Measurements from ENCODE around the gene RNF212. TPM values are rescaled to one million over a fixed set of nuclear protein-coding genes. Genes with fewer than 3 reads are reported as not detected.

The RNF212 gene, protein sequence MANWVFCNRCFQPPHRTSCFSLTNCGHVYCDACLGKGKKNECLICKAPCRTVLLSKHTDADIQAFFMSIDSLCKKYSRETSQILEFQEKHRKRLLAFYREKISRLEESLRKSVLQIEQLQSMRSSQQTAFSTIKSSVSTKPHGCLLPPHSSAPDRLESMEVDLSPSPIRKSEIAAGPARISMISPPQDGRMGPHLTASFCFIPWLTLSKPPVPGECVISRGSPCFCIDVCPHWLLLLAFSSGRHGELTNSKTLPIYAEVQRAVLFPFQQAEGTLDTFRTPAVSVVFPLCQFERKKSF
- total RNA-seq = 1 to 10 TPM; 2.0 to 2.7 TPM

DNA sequence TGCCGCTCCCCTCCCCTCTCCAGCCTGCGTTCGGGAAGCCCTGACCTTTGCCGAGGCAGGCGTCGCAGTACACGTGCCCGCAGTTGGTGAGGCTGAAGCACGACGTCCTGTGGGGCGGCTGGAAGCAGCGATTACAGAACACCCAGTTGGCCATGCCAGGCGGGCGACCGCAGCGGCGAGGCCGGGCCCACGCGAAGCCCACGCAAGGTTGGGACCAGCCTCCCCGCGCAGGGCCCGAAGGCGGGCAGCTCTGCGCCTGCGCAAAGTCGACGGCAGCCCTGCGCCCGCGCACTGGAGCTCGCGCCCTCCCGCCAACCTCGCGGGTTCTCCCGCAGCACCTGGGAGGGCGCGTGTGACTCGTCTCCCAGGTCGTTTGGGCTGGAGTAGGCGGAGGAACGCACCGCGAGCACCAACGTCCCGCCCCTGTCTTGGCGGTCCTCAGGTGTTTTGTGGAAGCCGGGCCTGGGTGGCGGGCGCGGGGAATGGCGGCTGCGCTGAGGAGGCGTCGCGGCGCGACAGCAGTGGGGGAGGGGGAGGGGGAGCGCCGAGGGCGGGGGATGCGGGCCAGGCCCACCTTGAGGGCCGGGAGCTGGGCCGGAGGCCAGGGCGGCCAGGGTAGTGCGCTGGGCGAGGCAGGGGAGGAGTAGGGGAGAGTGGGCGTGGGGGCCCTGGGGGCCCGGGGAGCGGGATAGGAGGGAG lies at the start of gene RNF212:
Gene RNF212, minus strand, starts transcription at position 254 of the 699 bp plus-strand sequence. Its CDS starts 100 bp downstream, at position 154.
- H3K4me3 Mint-ChIP-seq = peak within 1 kb of the TSS; percentile 51
- peak within 1 kb of the TSS; percentile 37 for H3K27ac Mint-ChIP-seq
- CTCF ChIA-PET = no interaction called here

DNA sequence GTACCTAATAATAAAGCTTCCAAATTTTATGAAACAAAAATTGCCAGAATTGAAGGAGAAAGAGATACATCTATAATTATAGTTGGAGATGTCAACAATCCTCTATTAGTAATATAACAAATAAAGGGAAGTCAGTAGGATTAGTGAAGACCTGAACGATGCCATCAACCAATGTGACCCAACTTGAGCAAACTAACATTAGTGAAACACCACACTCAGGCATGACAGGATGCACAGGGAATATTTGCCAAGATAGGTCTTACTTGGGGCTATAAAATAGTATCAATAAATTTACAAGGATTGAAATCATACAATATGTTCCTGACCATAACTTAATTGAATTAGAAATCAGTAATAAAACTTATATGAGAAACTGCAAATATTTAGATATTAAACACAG lies 47.0 kb upstream of the RNF212 start:
- H3K9me3 Mint-ChIP-seq (ENCODE audit: insufficient read depth) = peaks cover 10% of the 10 kb centered on the region
- ATAC-seq (no peak), DNase-seq (no peak)
- H3K36me3 Mint-ChIP-seq (ENCODE audit: low read depth) = peaks cover 2% of the 10 kb centered on the region
- H3K4me3 Mint-ChIP-seq = no peak overlapping the region
- peaks cover 24% of the 10 kb centered on the region for H3K27me3 Mint-ChIP-seq (ENCODE audit: low read depth)
- CTCF ChIA-PET = no interaction called here
- peaks cover 6% of the 10 kb centered on the region for H3K4me1 Mint-ChIP-seq (ENCODE audit: low read depth)
- POLR2A ChIA-PET = no interaction called here
- no peak overlapping the region for H3K27ac Mint-ChIP-seq

More for the DNA sequence above, at the start of gene RNF212:
- H3K9me3 Mint-ChIP-seq (ENCODE audit: insufficient read depth) = no peaks in the 10 kb centered on the region
- peaks cover 17% of the 10 kb centered on the region for H3K27me3 Mint-ChIP-seq (ENCODE audit: low read depth)
- POLR2A ChIA-PET = interaction anchor here (0.5 kb wide), 1 partner anchor 88 kb away, joined by 3 read pairs; no protein-coding TSS in a partner anchor
- no peaks in the 10 kb centered on the region for H3K4me1 Mint-ChIP-seq (ENCODE audit: low read depth)
- H3K36me3 Mint-ChIP-seq (ENCODE audit: low read depth) = no peaks in the 10 kb centered on the region
- DNase-seq = peak; percentile 35
- peak; percentile 84 for ATAC-seq

DNA sequence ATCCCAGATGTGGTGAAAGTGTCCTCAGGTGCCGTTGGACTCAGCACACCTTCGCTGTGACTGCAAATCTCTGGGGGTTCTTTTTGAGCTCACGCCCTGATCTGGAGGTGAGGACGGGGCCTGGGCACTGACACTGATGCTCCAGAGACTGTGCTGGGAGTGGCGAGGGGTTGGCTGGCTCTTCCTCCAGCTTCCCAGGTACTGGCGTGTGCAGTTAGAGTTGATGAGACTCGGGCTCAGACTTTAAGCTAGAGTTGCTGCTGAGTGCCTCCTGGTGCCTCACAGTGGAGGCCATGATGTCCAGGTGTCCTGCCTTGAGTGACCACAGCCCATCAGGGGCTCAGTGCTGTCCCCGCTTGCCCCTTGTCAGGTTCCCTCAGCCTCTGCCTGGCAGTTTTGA lies 42.7 kb upstream of the RNF212 start:
- no peak overlapping the region for H3K4me3 Mint-ChIP-seq
- H3K9me3 Mint-ChIP-seq (ENCODE audit: insufficient read depth) = peaks cover 10% of the 10 kb centered on the region
- POLR2A ChIA-PET = no interaction called here
- CTCF ChIA-PET = interaction anchor here (0.8 to 2.1 kb wide), 4 partner anchors 10 to 31 kb away, joined by 3 to 6 read pairs (median 4); no protein-coding TSS in a partner anchor
- ATAC-seq (no peak), DNase-seq (no peak)
- no peaks in the 10 kb centered on the region for H3K4me1 Mint-ChIP-seq (ENCODE audit: low read depth)
- H3K36me3 Mint-ChIP-seq (ENCODE audit: low read depth) = peaks cover 2% of the 10 kb centered on the region
- H3K27ac Mint-ChIP-seq = no peak overlapping the region
- H3K27me3 Mint-ChIP-seq (ENCODE audit: low read depth) = peaks cover 25% of the 10 kb centered on the region

DNA sequence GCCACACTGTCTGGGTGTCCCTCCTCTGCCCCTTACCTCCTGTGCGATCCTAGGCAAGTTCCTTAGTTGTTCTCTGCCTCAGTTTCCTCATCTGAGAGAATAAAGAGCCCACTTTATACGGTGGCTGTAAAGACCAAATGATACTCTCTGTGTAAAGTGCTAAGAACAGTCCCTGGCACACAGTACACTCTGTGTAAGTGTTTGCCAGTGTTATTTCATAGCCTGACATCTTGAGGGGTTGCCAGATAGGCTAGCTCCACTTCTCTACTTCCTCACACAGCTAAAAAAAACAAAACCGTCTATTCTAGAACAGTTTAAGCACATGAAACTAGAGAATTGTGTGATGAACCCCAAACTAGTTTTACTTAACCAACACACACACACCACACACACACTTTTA lies 42.0 kb upstream of the RNF212 start:
- CTCF ChIA-PET = interaction anchor here (1.4 to 1.8 kb wide), 2 partner anchors 12 to 24 kb away, joined by 3 to 6 read pairs; no protein-coding TSS in a partner anchor
- Mint-ChIP-seq H3K4me3 (no peak overlapping the region), H3K4me1 (ENCODE audit: low read depth) (no peaks in the 10 kb centered on the region), H3K9me3 (ENCODE audit: insufficient read depth) (peaks cover 10% of the 10 kb centered on the region), H3K36me3 (ENCODE audit: low read depth) (peaks cover 2% of the 10 kb centered on the region), H3K27ac (no peak overlapping the region), H3K27me3 (ENCODE audit: low read depth) (peaks cover 25% of the 10 kb centered on the region)
- POLR2A ChIA-PET = no interaction called here
- ATAC-seq (no peak), DNase-seq (no peak)

DNA sequence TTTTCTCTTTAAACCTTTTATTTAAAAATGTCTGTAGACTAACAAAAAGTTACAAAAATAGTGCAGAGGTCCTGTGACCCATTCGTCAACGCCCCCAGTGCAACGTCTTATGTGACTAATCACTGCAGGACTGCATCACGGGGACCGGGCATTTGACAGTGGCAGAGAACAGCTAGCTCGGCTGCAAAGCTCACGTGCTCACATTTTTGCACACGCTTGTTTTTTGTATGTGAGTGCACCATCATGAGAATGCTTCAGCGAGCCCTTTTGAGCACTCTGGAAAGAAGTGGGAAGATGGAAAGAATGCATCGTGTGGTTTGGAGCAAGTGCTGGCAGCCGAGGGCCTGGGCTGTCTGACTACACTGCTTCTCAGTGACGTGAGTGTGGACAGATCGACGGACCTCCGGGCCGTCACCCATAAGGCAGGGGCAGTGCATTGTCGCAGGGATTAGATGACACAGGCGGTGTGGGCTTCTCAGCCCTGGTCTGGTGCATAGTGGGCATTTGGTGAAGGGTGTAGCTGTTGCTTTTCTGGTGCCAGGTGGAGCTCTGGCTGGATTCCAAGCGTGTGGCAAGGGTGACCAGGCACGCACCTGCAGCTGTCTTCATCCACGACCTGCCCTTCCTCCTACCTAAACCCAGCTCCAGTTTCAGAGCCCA lies 41.3 kb upstream of the RNF212 start:
- Mint-ChIP-seq H3K9me3 (ENCODE audit: insufficient read depth) (peaks cover 10% of the 10 kb centered on the region), H3K36me3 (ENCODE audit: low read depth) (peaks cover 2% of the 10 kb centered on the region), H3K27ac (no peak overlapping the region), H3K4me1 (ENCODE audit: low read depth) (no peaks in the 10 kb centered on the region), H3K4me3 (no peak overlapping the region), H3K27me3 (ENCODE audit: low read depth) (peaks cover 23% of the 10 kb centered on the region)
- ChIA-PET POLR2A (interaction anchor here (0.6 kb wide), 1 partner anchor 17 kb away, joined by 3 read pairs; no protein-coding TSS in a partner anchor), CTCF (interaction anchor here (1.4 kb wide), 1 partner anchor 23 kb away, joined by 3 read pairs; no protein-coding TSS in a partner anchor)
- no peak for ATAC-seq
- no peak for DNase-seq

DNA sequence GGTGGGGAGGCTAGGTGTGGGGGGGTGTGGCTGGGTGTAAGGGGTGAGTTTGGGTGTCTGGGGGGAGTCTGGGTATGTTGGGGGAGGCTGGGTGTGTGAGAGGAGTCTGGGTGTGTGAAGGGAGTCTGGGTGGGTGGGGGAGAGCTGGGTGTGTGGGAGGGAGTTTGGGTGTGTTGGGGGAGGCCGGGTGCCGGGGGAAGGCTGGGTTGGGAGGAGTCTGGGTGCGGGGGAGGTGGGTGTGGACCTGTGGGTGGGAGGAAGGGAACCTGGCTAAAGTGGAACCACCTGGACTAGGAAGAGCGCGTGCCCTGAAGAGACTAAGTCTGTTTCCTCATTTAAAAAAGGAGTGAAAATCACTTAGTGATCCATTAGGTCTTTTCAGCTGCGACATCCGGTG lies 40.8 kb upstream of the RNF212 start:
- ChIA-PET CTCF (interaction anchor here (1.4 kb wide), 1 partner anchor 23 kb away, joined by 3 read pairs; no protein-coding TSS in a partner anchor), POLR2A (interaction anchor here (0.6 kb wide), 1 partner anchor 16 kb away, joined by 3 read pairs; no protein-coding TSS in a partner anchor)
- H3K27ac Mint-ChIP-seq = no peak overlapping the region
- no peak for DNase-seq
- no peak for ATAC-seq
- no peak overlapping the region for H3K4me3 Mint-ChIP-seq
- peaks cover 23% of the 10 kb centered on the region for H3K27me3 Mint-ChIP-seq (ENCODE audit: low read depth)
- peaks cover 10% of the 10 kb centered on the region for H3K9me3 Mint-ChIP-seq (ENCODE audit: insufficient read depth)
- peaks cover 2% of the 10 kb centered on the region for H3K36me3 Mint-ChIP-seq (ENCODE audit: low read depth)
- H3K4me1 Mint-ChIP-seq (ENCODE audit: low read depth) = no peaks in the 10 kb centered on the region

DNA sequence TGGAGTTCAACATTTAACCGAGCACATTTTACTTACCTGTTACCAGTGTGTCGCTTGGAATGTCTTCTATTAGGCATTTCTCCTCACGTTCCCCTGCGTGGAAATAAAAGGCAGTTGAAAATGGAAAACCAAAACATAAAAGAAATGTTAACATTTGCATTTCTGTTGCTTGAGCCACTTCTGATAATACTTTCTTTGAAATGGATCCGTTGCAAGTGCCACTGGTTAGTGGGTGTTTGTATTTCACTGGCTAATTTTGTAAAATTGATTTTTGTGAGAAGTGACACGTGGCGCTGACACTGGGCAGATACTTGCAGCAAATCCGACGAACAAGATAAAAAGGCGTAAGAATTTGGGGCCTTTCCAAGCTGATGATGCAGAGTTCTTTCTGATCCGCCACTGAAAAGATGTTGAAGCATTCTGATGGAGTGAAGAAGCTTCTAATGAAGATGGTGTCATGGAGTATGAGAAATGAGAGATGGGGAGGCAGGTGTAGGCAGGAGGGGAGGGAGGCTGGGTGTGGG lies 40.3 kb upstream of the RNF212 start:
- no peak overlapping the region for H3K27ac Mint-ChIP-seq
- peaks cover 23% of the 10 kb centered on the region for H3K27me3 Mint-ChIP-seq (ENCODE audit: low read depth)
- H3K36me3 Mint-ChIP-seq (ENCODE audit: low read depth) = peaks cover 2% of the 10 kb centered on the region
- peaks cover 10% of the 10 kb centered on the region for H3K9me3 Mint-ChIP-seq (ENCODE audit: insufficient read depth)
- DNase-seq (no peak), ATAC-seq (no peak)
- H3K4me1 Mint-ChIP-seq (ENCODE audit: low read depth) = no peaks in the 10 kb centered on the region
- POLR2A ChIA-PET = interaction anchor here (0.6 kb wide), 1 partner anchor 16 kb away, joined by 3 read pairs; no protein-coding TSS in a partner anchor
- CTCF ChIA-PET = interaction anchor here (0.6 kb wide), 1 partner anchor 30 kb away, joined by 3 read pairs; no protein-coding TSS in a partner anchor
- no peak overlapping the region for H3K4me3 Mint-ChIP-seq

DNA sequence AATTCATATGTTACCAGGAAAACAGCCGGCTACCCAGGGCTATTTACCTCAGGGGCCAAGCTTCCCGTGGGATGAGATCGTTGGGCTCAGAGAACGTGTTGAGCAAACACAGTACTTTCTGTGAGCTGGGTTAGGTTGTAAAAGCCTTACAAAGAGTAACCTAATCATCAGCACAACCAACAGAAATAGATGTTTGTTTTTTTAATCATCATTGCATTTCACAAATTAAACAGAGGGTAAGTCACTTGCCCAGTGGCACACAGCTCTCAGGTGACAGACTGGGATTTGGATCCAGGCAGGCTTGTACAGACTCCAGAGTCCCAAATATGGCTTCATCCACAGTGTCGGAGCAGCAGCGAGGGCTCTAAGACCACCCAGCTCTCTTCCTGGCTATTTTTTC lies 38.9 kb upstream of the RNF212 start:
- ATAC-seq (no peak), DNase-seq (no peak)
- Mint-ChIP-seq H3K27ac (no peak overlapping the region), H3K27me3 (ENCODE audit: low read depth) (peaks cover 14% of the 10 kb centered on the region), H3K9me3 (ENCODE audit: insufficient read depth) (no peaks in the 10 kb centered on the region), H3K4me1 (ENCODE audit: low read depth) (no peaks in the 10 kb centered on the region), H3K36me3 (ENCODE audit: low read depth) (no peaks in the 10 kb centered on the region), H3K4me3 (no peak overlapping the region)
- ChIA-PET CTCF (interaction anchor here (1.6 kb wide), 1 partner anchor 16 kb away, joined by 3 read pairs; no protein-coding TSS in a partner anchor), POLR2A (no interaction called here)

DNA sequence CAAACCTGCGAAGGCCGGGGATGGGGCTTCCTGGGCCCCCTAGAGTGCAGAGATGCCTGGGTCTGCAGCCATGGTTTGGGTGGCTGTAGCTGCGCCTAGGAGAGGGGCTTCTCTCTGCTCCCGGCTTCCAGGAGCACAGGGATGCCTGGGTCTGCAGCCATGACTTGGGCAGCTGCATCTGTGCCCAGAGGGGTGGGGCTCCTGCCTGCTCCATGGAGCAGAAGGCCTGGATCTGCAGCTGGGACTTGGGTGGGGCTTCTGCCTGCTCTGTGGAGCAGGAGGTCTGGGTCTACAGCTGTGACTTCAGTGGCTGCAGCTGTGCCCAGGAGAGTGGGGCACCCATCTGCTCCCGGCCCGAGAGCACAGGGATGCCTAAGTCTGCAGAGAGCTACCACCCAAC lies 38.2 kb upstream of the RNF212 start:
- Mint-ChIP-seq H3K36me3 (ENCODE audit: low read depth) (no peaks in the 10 kb centered on the region), H3K4me1 (ENCODE audit: low read depth) (no peaks in the 10 kb centered on the region), H3K9me3 (ENCODE audit: insufficient read depth) (no peaks in the 10 kb centered on the region), H3K4me3 (no peak overlapping the region), H3K27ac (no peak overlapping the region), H3K27me3 (ENCODE audit: low read depth) (peaks cover 12% of the 10 kb centered on the region)
- POLR2A ChIA-PET = no interaction called here
- CTCF ChIA-PET = interaction anchor here (1.6 kb wide), 1 partner anchor 16 kb away, joined by 3 read pairs; no protein-coding TSS in a partner anchor
- ATAC-seq (no peak), DNase-seq (no peak)

DNA sequence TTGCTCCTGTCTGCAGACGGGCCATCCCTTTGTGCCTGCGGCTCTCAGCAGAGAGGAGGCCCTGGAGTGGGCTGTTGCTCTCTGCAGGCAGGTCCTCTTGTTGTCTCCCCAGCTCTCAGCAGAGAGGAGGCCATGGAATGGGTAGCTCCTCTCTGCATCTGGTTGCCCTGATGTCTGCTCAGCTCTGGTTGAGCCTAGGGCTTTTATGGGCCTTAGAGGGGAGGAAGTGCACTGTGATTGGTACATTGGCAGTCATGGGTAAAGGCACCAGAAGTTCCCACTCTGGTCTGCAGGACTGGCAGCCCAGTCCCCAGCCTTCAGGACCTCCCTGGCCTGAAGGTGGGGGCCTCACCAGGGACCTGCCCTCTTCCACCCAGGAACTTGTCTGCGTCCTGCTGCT lies 37.5 kb upstream of the RNF212 start:
- DNase-seq = no peak
- Mint-ChIP-seq H3K9me3 (ENCODE audit: insufficient read depth) (no peaks in the 10 kb centered on the region), H3K27ac (no peak overlapping the region), H3K27me3 (ENCODE audit: low read depth) (peaks cover 12% of the 10 kb centered on the region), H3K4me1 (ENCODE audit: low read depth) (no peaks in the 10 kb centered on the region), H3K4me3 (no peak overlapping the region), H3K36me3 (ENCODE audit: low read depth) (no peaks in the 10 kb centered on the region)
- CTCF ChIA-PET = interaction anchor here (1.1 kb wide), 1 partner anchor 16 kb away, joined by 3 read pairs; no protein-coding TSS in a partner anchor
- no peak for ATAC-seq
- POLR2A ChIA-PET = no interaction called here

DNA sequence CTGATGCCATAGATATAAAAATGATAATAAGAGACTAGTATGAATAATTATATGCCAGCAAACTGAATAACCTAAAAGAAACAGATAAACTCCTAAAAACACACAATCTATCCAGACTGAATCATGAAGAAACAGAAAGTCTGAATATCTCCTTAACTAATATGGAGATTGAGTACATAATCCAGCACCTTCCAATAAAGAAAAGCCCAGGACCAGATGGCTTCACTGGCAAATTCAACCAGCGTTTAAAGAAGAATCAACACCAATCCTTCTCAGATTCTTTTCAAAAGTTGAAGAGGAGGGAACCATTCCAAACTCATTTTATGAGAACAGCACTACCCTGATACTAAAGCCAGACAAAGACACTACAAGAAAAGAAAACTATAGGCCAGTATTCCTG lies 26.5 kb upstream of the RNF212 start:
- POLR2A ChIA-PET = no interaction called here
- H3K36me3 Mint-ChIP-seq (ENCODE audit: low read depth) = peaks cover 5% of the 10 kb centered on the region
- peaks cover 23% of the 10 kb centered on the region for H3K4me1 Mint-ChIP-seq (ENCODE audit: low read depth)
- no peaks in the 10 kb centered on the region for H3K9me3 Mint-ChIP-seq (ENCODE audit: insufficient read depth)
- no peak overlapping the region for H3K27ac Mint-ChIP-seq
- ATAC-seq = no peak
- DNase-seq = no peak
- CTCF ChIA-PET = no interaction called here
- peaks cover 18% of the 10 kb centered on the region for H3K27me3 Mint-ChIP-seq (ENCODE audit: low read depth)
- no peak overlapping the region for H3K4me3 Mint-ChIP-seq
